MG63 (cell line): ENCODE measurements around the gene ODAD4. TPM values are rescaled to one million over a fixed set of nuclear protein-coding genes. Genes with fewer than 3 reads are reported as not detected.
"Not testable (repeated sequence)": the region's sequence is repeated elsewhere in the genome, so short reads cannot be mapped to it uniquely, and the experiment has no call there.

Experiments used
- DNase-seq: peaks from one replicate; pipeline ENCODE4 v3.0.0-alpha.2; 2020
- H3K27me3 ChIP-seq: fragments of 250-450 bp; sonication (Bioruptor Pico); 2 replicates; pipeline ENCODE4 v1.5.1; 2020; ENCODE audit warnings: mild to moderate bottlenecking, moderate library complexity
- H3K36me3 ChIP-seq: fragments of 250-450 bp; sonication (Bioruptor Pico); 2 replicates; pipeline ENCODE4 v1.5.1; 2020; ENCODE audit warnings: mild to moderate bottlenecking, moderate library complexity
- H3K4me3 ChIP-seq: fragments of 250-450 bp; sonication (Bioruptor Pico); 2 replicates; pipeline ENCODE4 v1.5.1; 2020; ENCODE audit warnings: mild to moderate bottlenecking, moderate library complexity
- H3K9me3 ChIP-seq: fragments of 250-450 bp; sonication (Bioruptor Pico); 2 replicates; pipeline ENCODE4 v1.5.1; 2020; ENCODE audit warnings: mild to moderate bottlenecking, moderate library complexity
- total RNA-seq: library from RNA; depleted of rRNA; stranded (reverse); fragments of >200 nt; shearing (Covaris generic); gene quantifications from 2 replicates; pipeline ENCODE4 v1.2.3, GENCODE V29; 2014; ENCODE audit warnings: low replicate concordance; rRNA removed

ODAD4 gene
- total RNA-seq, 1 experiment from 2014 or later = not detected

GRCh38 chr17:42001729-42002128 lies 71.3 kb downstream of the ODAD4 start:
- H3K4me3 ChIP-seq = no peak overlapping the region
- no peaks in the 10 kb centered on the region for H3K27me3 ChIP-seq
- no peaks in the 10 kb centered on the region for H3K9me3 ChIP-seq
- peaks cover 71% of the 10 kb centered on the region for H3K36me3 ChIP-seq
- DNase-seq = no peak

GRCh38 chr17:42002175-42002791 lies 71.9 kb downstream of the ODAD4 start:
- Histone ChIP-seq H3K4me3 (no peak overlapping the region), H3K27me3 (no peaks in the 10 kb centered on the region), H3K36me3 (peaks cover 65% of the 10 kb centered on the region), H3K9me3 (no peaks in the 10 kb centered on the region)
- no peak for DNase-seq

- no peak for DNase-seq
- H3K36me3 ChIP-seq = peaks cover 60% of the 10 kb centered on the region
- no peaks in the 10 kb centered on the region for H3K27me3 ChIP-seq
- H3K9me3 ChIP-seq = no peaks in the 10 kb centered on the region
- no peak overlapping the region for H3K4me3 ChIP-seq
Measured at GRCh38 chr17:42002792-42003301, 72.4 kb downstream of the ODAD4 start.

- Histone ChIP-seq H3K27me3 (no peaks in the 10 kb centered on the region), H3K36me3 (peaks cover 56% of the 10 kb centered on the region), H3K9me3 (no peaks in the 10 kb centered on the region), H3K4me3 (no peak overlapping the region)
- DNase-seq = no peak
Measured at GRCh38 chr17:42005166-42005565, 74.7 kb downstream of the ODAD4 start.

GRCh38 chr17:42009170-42009569 lies 78.8 kb downstream of the ODAD4 start:
- no peak for DNase-seq
- no peaks in the 10 kb centered on the region for H3K27me3 ChIP-seq
- no peak overlapping the region for H3K4me3 ChIP-seq
- H3K36me3 ChIP-seq = peaks cover 38% of the 10 kb centered on the region
- H3K9me3 ChIP-seq = no peaks in the 10 kb centered on the region

- H3K36me3 ChIP-seq = peaks cover 39% of the 10 kb centered on the region
- not testable (repeated sequence) for H3K4me3 ChIP-seq, H3K27me3 ChIP-seq, H3K9me3 ChIP-seq
- peak; percentile 41 for DNase-seq
Measured at GRCh38 chr17:42010266-42010680, 79.9 kb downstream of the ODAD4 start.

GRCh38 chr17:42010898-42011516 lies 80.6 kb downstream of the ODAD4 start:
- H3K27me3 ChIP-seq = no peaks in the 10 kb centered on the region
- DNase-seq = peak; percentile 20
- H3K4me3 ChIP-seq = no peak overlapping the region
- H3K9me3 ChIP-seq = no peaks in the 10 kb centered on the region
- H3K36me3 ChIP-seq = peaks cover 41% of the 10 kb centered on the region

- H3K9me3 ChIP-seq, H3K27me3 ChIP-seq, DNase-seq, H3K4me3 ChIP-seq: not testable (repeated sequence)
- peaks cover 47% of the 10 kb centered on the region for H3K36me3 ChIP-seq
Measured at GRCh38 chr17:42012363-42012762, 81.9 kb downstream of the ODAD4 start.

- DNase-seq, H3K27me3 ChIP-seq, H3K4me3 ChIP-seq, H3K9me3 ChIP-seq: not testable (repeated sequence)
- H3K36me3 ChIP-seq = peaks cover 43% of the 10 kb centered on the region
Measured at GRCh38 chr17:42013740-42014139, 83.3 kb downstream of the ODAD4 start.

Other genes with a start within 250 kb of the ODAD4 start
- gene EIF1, start 241.7 kb upstream of the ODAD4 start, total RNA-seq = 42.2 and 90.7 TPM in 2 replicates
- not detected in 2 replicates for gene GAST, start 218.3 kb upstream of the ODAD4 start, total RNA-seq
- gene HAP1, start 196.0 kb upstream of the ODAD4 start, total RNA-seq = not detected in 2 replicates
- gene JUP, start 143.9 kb upstream of the ODAD4 start, total RNA-seq = 6.4 and 10.5 TPM in 2 replicates
- gene P3H4, start 118.7 kb upstream of the ODAD4 start, total RNA-seq = 66.5 and 123 TPM in 2 replicates
- 191 and 258 TPM in 2 replicates for gene FKBP10, start 117.6 kb upstream of the ODAD4 start, total RNA-seq
- 69.3 and 124 TPM in 2 replicates for gene NT5C3B, start 94.4 kb upstream of the ODAD4 start, total RNA-seq
- gene KLHL10, start 92.8 kb upstream of the ODAD4 start, total RNA-seq = not detected in 2 replicates
- 10.9 and 13.3 TPM in 2 replicates for gene KLHL11, start 65.2 kb upstream of the ODAD4 start, total RNA-seq
- 151 and 195 TPM in 2 replicates for gene ACLY, start 11.7 kb upstream of the ODAD4 start, total RNA-seq
- 64.0 and 97.2 TPM in 2 replicates for gene CNP, start 36.2 kb downstream of the ODAD4 start, total RNA-seq
- 121 and 123 TPM in 2 replicates for gene DNAJC7, start 86.8 kb downstream of the ODAD4 start, total RNA-seq
- gene NKIRAS2, start 89.5 kb downstream of the ODAD4 start, total RNA-seq = 77.5 and 86.3 TPM in 2 replicates
- 0.05 TPM in 1 of 2 replicates, not detected in the other for gene C17orf113, start 120.0 kb downstream of the ODAD4 start, total RNA-seq
- gene ZNF385C, start 167.9 kb downstream of the ODAD4 start, total RNA-seq = not detected in 2 replicates
- 1.0 and 3.2 TPM in 2 replicates for gene DHX58, start 182.1 kb downstream of the ODAD4 start, total RNA-seq
- gene KAT2A, start 190.8 kb downstream of the ODAD4 start, total RNA-seq = 30.5 and 47.4 TPM in 2 replicates
- not detected in 2 replicates for gene HSPB9, start 192.2 kb downstream of the ODAD4 start, total RNA-seq
- 125 and 198 TPM in 2 replicates for gene RAB5C, start 224.4 kb downstream of the ODAD4 start, total RNA-seq